GM18870 (cell line): ENCODE measurements around the gene GTPBP6.
"Not testable (repeated sequence)": the region's sequence is repeated elsewhere in the genome, so short reads cannot be mapped to it uniquely, and the experiment has no call there.

Experiments used
- ATAC-seq: cut with Tn5 transposase; IDR thresholded peaks from one replicate; pipeline ENCODE4 v1.9.1; 2021; ENCODE audit warnings: moderate library complexity; ENCODE audit not compliant: unreplicated experiment

GTPBP6 gene

DNA sequence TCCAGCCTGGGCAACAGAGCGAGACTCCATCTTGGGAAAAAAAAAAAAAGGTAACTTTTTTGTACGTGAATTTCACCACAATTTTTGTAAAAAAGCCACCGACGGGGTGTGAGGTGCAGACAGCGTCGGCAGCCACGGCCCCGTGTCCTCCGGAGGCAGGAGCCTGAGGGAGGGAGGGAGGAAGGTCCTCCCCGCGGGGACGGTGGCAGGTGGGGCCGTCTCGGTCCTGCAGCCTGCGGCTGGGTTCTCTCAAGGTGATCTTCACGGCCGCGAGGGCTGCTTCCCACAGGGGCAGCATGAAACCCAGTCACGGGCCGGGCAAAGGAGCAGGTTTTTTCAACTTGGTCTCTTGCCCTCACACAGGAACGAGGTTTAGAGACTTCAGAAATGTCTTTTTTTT is 23.5 kb downstream of the GTPBP6 start:
- no peak for ATAC-seq

DNA sequence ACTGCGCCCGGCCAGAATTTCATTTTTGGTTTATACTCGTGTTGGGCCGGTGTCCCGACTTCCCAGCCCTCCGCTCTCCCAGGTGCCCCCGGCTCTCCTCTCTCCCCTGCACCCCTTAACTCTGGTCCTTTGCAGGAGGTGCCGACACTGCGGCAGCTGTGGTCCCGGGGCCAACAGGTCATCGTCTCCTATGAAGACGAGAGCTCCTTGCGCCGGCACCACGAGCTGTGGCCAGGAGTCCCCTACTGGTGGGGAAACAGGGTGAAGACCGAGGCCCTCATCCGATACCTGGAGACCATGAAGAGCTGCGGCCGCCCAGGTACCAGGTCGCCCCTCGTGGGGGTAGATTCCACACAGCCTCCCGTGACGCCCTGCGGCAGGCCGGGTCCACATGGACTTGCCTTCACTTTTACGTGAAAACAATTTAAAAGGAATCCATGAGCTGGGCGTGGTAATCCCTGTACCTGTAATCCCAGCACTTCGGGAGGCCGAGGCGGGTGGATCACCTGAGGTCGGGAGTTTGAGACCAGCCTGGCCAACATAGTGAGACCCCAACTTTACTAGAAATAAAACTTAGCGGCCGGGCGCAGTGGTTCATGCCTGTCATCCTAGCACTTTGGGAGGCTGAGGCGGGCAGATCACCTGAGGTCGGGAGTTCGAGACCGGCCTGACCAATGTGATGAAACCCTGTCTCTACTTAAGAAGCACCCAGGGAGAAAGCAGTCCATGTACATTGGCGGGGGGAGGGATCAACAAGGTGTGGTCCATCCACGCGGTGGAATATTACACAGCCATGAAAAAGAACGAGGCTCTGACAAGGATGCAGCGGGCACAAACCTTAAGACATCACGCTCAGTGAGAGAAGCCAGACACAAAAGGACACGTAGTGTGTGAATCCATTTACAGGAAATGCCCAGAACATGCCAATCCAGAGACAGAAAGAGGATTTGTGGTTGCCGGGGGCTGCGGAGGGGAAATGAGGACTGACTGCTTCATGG is 25.4 kb downstream of the GTPBP6 start:
- ATAC-seq = no peak

DNA sequence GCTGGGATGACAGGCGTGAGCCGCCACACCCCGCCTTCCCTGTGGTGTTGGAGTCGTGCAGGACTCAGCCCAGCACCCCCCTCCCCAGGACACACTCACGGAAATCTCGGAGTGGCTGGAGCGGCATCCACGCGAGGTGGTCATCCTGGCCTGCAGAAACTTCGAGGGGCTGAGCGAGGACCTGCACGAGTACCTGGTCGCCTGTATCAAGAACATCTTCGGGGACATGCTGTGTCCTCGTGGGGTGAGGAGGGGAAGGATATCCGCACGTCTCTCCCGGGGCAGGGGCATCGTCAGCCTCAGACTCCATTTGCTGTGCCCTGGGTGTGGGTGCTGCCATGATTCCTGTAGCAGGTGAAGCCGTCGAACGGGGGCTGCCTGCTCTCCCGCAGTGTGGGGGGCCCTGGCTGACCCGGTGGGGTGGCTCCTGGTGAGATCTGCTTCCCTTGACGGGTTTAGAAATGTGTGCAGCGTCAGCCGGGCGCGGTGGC is 27.1 kb downstream of the GTPBP6 start:
- ATAC-seq = no peak

DNA sequence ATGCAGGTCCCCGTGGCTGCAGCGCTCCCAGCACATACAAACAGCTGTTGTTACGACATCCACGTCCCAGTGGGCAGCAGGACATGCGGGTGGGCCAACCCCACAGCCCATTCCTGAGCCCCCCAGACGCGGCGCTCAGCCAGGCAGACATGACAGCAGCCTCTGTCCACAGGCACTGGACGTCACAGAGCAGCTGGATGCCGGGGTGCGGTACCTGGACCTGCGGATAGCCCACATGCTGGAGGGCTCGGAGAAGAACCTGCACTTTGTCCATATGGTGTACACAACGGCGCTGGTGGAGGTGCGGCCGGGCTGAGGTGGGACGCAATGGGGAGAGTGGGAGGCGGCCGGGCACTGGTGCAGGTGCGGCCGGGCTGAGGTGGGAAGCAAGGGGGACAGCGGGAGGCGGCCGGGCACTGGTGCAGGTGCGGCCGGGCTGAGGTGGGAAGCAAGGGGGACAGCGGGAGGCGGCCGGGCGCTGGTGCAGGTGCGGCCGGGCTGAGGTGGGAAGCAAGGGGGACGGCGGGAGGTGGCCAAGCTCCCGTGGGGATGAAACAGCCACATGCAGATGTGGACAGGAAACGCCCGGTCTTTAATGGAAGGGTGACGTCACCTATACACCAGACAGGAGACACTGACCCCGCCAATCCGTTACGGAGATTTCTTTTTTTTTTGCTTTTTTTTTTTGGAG is 28.0 kb downstream of the GTPBP6 start:
- ATAC-seq = no peak

DNA sequence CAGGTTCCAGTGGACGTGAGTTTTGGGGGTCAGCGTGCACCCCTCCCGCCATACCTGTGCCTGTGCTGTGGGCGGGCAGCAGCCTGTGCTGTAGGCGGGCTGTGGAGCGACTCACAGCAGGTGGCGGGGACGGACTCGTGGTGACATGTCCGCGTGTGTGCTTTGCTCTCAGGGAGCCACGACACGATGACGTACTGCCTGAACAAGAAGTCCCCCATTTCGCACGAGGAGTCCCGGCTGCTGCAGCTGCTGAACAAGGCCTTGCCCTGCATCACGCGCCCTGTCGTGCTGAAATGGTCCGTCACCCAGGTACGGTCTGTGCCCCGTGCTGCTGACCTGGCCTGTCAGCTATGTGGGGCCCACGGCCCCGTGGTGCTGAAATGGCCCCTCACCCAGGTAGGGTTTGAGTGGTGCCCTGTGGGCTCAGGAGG is 30.0 kb downstream of the GTPBP6 start:
- ATAC-seq = no peak

DNA sequence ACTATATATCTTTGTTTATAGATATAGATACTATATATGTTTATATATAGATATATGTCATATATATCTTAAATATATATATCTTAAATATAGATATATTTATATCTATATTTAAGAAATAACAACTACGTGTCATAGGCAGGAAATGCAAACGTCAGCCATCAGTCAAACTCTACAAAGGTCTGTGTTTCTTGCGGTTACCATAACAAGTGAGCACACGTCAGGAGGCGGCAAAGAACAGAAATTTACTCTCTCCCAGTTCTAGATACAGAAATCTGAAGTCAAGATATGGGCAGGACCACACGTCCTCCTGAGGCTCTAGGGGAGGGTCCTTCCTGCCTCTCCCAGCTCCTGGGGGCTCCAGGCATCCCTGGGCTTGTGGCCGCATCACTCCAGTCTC is 30.9 kb downstream of the GTPBP6 start:
- no peak for ATAC-seq

DNA sequence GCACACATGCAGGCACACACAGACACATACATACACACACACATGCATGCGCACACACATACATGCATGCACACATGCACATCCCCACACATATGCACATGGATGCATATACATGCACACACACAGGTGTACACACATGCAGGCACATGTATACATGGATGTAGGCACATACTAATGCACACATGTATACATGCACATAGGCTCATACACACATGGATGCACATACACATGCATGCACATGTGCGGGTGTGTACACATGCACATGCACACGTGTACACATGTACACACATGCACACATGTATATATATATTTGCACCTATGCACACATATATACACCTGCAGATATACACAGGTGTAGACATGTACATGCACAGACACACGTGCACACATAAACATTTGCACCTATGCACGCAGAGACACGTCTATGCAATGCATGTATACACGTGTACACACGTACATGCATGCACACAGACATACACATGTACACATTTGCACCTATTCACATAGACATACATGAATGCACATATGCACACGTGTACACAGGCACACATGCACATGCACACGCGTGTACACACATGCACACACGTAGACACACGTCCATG is 33.4 kb downstream of the GTPBP6 start:
- ATAC-seq = no peak

DNA sequence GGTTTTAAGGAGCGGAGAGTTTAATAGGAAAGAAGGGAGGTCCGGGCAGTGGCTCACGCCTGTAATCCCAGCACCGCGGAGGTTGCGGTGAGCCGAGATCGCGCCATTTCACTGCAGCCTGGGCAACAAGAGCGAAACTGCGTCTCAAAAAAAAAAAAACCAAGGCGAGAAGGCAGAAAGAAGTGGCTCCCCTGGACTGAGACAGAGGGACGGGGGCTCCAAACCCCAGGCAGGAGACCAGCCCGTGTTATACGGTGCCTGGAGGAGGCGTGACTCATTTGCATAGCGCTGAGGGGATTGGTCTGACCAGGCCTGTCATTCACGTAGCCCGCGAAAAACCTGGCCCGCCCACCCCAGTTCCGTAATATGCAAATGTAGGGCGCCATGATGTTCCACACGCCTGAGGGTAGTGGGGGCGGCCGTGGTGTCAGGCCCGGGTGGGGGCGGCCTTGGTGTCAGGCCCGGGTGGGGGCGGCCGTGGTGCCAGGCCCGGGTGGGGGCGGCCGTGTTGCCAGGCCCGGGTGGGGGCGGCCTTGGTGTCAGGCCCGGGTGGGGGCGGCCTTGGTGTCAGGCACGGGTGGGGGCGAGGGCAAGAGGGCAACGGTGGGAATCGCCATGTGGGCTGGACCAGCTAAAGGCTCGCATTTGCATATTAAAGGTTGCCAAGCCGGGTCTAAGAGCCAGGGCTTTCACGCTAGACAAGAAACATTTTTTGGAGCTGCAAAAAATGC is 35.3 kb downstream of the GTPBP6 start:
- peak; percentile 98 for ATAC-seq

DNA sequence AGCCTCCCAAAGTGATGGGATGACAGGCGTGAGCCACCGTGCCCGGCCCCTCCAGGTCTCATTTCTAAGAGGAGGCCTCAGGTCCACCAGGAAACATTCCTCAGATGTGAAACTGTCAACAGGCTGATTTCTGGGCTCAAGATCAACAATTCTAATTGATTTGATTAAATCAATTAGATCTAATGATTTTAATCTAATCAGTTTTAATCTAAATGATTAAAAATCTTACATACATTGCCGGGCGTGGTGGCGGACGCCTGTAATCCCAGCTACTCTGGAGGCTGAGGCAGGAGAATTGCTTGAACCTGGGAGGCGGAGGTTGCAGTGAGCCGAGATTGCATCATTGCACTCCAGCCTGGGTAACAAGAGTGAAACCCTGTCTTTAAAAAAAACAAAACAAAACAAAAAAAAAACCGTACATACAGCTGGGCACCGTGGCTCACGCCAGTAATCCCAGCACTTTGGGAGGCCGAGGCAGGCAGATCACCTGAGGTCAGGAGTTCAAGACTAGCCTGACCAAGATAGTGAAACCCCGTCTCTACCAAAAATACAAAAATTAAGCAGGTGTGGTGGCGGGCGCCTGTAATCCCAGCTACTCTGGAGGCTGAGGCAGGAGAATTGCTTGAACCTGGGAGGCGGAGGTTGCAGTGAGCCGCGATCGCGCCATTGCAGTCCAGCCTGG is 36.5 kb downstream of the GTPBP6 start:
- ATAC-seq = not testable (repeated sequence)

DNA sequence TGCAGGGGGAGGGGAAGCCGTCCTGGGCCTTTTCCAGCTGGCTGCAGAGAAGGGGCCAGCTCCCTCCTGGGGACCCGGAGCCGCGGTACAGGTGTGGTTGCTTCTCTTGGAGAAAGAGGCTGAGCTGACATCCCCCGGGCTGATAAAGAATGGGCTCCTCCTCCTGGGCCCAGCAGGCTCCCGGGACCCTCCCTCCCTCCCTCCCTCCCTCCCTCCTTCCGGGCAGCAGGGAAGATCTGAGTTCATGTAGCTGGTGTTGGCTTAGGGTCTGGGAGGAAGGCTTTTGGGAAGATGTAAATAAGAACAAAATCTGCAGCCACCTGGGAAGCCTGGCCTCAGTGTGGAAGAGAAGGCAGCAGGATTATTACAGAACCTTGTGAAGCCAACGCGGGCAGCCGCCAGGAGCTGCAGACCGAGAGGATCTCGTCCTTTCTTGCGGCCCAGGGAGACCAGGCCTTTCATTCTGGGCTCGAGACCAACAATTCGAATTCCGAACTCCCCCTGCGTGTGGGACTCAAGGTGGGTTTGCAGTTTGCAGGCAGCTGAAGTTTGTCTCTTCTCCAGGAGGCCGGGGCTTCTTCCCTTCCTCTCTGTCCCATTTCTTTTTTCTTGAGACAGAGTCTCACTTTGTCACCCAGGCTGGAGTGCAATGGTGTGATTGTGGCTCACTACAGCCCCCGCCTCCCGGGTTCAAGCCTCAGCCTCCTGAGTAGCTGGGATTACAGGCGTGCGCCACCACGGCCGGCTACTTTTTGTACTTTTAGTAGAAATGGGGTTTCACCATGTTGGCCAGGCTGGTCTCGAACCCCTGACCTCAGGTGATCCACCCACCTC is 37.2 kb downstream of the GTPBP6 start, which contains the start of gene PLCXD1:
TSS of gene PLCXD1 (plus strand) at position 216 of the 834 bp plus-strand sequence. CDS start 2,807 bp downstream, outside the sequence.
- no peak for ATAC-seq

DNA sequence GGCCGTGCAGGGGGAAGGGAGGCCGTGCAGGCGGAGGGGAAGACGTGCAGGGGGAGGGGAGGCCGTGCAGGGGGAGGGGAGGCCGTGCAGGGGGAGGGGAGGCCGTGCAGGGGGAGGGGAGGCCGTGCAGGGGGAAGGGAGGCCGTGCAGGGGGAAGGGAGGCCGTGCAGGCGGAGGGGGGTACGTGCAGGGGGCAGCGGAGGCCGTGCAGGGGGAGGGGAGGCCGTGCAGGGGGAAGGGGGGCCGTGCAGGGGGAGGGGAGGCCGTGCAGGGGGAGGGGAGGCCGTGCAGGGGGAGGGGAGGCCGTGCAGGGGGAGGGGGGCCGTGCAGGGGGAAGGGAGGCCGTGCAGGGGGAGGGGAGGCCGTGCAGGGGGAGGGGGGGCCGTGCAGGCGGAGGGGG is 37.9 kb downstream of the GTPBP6 start:
- not testable (repeated sequence) for ATAC-seq

DNA sequence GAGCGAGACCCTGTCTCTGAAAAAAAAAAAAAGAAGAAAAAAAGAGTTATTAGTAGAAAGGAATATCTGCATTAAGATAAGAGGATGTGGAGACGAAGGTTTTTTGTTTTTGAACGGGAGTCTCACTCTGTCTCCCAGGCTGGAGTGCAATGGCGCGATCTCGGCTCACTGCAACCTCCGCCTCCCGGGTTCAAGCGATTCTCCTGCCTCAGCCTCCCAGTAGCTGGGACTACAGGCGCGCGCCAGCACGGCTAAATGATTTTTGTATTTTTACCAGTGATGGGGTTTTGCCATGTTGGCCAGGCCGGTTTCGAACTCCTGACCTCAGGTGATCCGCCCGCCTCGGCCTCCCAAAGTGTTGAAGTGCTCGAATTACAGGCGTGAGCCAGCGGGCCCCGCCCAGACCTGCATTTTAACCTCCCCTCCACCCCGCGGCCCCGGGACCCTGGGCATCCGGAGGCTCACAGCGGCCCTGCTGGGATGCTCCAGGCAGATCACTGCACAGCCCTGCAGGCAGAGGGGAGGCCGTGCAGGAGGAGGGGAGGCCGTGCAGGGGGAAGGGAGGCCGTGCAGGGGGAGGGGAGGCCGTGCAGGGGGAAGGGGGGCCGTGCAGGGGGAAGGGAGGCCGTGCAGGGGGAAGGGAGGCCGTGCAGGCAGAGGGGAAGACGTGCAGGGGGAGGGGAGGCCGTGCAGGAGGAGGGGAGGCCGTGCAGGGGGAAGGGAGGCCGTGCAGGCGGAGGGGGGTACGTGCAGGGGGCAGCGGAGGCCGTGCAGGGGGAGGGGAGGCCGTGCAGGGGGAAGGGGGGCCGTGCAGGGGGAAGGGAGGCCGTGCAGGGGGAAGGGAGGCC is 38.6 kb downstream of the GTPBP6 start:
- ATAC-seq = not testable (repeated sequence)

DNA sequence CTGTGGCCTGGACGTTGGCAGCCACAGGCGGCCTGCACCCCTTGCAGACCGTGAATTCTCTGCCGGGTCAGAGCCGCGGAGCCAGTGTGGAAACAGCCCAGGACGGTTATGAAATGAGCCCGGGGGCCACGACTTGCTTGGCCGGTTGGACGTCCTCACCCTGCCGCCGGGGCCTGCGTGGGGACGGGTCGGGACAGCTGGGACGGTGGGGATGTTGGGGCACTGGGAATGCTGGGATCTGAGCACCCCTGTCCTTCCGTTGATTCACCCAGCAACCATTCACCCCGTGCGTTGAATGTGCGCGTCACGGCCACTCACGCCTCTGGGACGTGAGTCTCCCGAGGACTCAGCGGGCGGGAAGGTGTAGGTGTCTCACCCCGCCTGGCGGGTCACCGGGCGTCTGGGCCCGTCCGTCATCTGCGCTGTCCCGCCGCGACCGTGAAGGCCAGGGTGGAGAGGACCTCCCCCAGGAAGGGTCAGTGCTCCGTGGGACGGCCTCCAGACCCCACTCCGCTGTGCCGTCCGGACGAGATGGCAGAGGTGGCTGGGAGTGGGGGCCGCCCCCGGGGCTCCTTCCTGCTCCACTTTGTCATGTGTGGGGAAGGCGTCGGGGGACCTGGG is 41.9 kb downstream of the GTPBP6 start:
- no peak for ATAC-seq

DNA sequence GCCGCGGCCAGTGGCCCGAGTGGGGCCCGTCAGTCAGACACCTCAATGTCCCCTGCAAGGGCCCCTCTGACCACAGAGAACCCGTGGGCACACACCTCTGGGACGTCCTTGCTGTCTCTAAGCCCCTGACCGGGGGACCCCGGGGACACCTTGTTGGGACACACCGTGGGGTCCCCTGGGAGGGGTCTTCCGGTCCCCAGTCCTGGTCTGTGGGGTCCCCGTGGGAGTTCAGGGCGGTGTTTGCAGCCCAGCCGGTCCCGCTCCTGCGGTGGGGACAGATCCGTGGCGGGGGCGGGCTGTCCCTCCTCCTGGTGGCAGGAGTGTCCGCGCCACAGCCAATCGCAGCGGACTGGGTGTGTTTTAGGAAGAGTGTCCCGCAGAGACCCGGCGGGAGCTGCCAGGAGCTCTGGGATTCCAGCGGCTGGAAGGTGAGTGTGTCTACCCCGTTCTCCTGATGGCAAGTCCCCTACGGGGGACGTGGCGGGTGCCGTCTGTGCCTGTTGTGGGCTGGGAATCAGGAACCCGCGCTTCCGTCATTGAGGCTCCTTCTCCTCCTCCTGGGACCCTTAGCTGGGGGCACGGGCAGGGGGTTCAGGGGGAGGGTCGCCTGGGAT is 42.5 kb downstream of the GTPBP6 start:
- no peak for ATAC-seq

DNA sequence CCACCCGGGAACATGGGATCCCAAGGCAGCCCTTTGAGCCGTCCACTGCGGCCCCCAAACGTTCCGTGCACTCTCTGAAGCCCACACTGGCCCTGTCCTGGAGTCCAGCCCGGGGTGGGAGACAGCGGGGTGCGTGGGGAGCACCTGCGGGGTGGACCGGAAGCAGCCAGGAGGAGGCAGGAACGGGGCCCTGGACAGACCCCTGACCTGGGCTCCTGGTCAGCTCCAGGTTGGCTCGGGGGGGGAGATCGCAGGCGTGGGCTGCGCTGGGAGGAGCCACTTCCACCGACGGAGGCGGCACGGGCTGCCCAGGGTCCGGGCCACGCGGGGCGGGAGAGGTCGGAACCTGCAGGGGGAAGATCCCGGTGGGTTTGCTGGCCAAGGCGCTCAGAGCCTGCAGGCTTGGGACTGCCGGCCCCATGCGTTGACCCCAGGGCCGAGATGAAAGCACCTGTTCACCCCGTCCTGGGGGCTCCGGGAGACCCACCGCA is 43.1 kb downstream of the GTPBP6 start:
- no peak for ATAC-seq

DNA sequence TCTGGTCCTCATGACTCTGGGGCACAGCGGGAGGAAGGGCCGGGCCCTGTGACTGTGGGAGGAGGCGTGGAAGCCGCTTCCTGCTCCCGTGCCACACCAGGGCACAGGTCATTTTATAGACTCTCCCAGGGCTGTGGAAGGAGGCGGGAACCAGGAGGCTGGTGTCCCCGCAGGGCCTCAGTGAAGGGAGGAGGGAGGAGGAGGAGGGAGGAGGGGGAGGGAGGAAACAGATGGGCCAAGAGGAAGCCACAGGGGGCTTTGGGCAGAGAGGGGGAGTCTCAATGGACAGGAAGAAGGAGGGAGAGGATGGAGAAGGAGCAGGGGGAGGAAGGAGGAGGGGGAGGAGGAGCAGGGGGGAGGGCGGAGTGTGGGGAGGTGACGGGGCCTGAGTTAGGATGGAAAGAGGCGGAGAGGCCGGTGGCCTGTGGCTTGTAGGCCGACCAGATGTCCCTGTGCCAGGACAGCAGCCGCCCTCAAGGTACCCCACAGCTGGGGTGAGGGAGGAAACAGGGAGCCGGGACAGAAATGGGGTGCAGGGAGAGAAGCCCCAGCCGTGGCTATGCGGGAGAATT is 43.6 kb downstream of the GTPBP6 start:
- no peak for ATAC-seq

DNA sequence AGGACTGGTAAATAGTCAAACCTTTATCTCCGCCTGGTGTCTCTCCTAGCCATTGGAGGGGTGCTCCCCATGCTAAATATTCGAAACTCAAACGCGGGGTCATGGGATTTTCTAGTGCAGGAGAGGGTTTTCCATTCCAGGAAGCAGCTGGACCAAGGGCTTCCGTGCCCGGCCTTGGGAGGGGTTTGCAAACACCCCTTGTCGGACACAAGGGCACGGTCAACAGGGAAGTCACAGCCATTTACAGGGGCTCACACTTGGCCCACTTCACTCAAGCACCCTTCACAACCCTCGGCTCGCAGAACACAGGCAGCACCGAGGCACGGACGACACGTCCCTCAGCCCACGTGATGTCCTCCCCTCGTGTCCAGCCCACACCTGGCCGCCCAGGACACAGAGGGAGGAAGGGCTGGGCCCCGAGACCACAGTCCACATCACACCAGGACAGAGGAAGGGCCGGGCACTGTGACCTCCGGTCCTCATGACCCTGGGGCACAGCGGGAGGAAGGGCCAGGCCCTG is 47.7 kb downstream of the GTPBP6 start:
- ATAC-seq = no peak
